ENCODE data around the gene ATF5. TPM values are rescaled to one million over a fixed set of nuclear protein-coding genes. Genes with fewer than 3 reads are reported as not detected.

ATF5 gene
- total and polyA plus RNA-seq, 2 of the 8 experiments (the other 6 are each of a cell fraction or from before 2014, with no cell fraction given) = 6.2 to 13.1 TPM

DNA sequence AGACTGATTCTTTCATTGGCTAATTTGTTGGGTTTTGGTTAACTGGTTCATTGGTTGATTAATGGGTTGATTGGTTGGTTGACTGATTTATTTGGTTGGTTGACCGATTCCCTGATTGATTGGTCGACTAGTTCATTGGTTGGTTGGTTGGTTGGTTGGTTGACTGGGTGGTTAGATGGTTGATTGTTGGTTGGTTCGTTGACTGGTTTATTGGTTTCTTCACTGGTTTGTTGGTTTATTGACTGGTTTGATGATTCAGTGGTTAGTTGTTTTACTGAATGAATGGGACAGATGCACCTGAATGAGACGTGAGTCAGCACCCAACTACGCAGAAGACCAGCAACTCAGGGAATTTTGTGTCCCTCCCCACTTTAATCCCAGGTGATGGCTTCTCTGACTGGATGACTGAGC is 3.0 kb downstream of the ATF5 start:
- Histone ChIP-seq H2BK12ac (ENCODE audit: low read depth, low read length) (no peak overlapping the region), H3K14ac (ENCODE audit: insufficient read length) (no peak overlapping the region), H2AFZ (ENCODE audit: low read length) (no peak overlapping the region), H3K9me3 (ENCODE audit: insufficient read depth in 2 of 2, low read depth in 1 of 2, low read length in 1 of 2) (no peaks in the 10 kb centered on the region), H2BK120ac (replicated peaks; ENCODE audit: low read depth, low read length) (no peak overlapping the region), H3K4me3 (ENCODE audit: extremely low read depth in 1 of 4, insufficient read depth in 2 of 4, low read depth in 3 of 4, low read length in 4 of 4) (no peak overlapping the region), H3K18ac (ENCODE audit: extremely low read depth, low read length) (no peak overlapping the region), H3K27ac (ENCODE audit: low read depth, low read length) (no peak overlapping the region), H2BK5ac (ENCODE audit: low read depth, low read length) (no peak overlapping the region), H2BK20ac (ENCODE audit: low read length) (no peak overlapping the region), H3K4me2 (ENCODE audit: insufficient read depth in 1 of 2, low read depth in 2 of 2, low read length in 2 of 2) (no peak overlapping the region), H2AK5ac (ENCODE audit: low read depth, low read length) (no peak overlapping the region), H3K4me1 (replicated peaks in 1 of 4; ENCODE audit: control insufficient read depth in 3 of 4, insufficient read depth in 4 of 4, low read length in 3 of 4) (peaks cover 0 to 5% (median under 1%) of the 10 kb centered on the region in 4 experiments; a peak in 3 of 7 replicates), H4K20me1 (replicated peaks in 1 of 2; ENCODE audit: control insufficient read depth in 1 of 2, insufficient read depth in 2 of 2, low read length in 2 of 2) (peaks cover 0 to 4% of the 10 kb centered on the region in 2 experiments), H3K79me1 (ENCODE audit: low read depth, low read length) (peaks cover 8% of the 10 kb centered on the region), H4K91ac (replicated peaks; ENCODE audit: insufficient read length, low read length) (no peak overlapping the region), H3K36me3 (ENCODE audit: control insufficient read depth in 2 of 4, insufficient read depth in 4 of 4, low read length in 3 of 4) (peaks cover 6 to 8% (median 7%) of the 10 kb centered on the region in 4 experiments; a peak in 7 of 8 replicates), H3K27me3 (replicated peaks in 1 of 4; ENCODE audit: control insufficient read depth in 3 of 4, extremely low read depth in 1 of 4, insufficient read depth in 3 of 4, low read length in 3 of 4) (no peaks in the 10 kb centered on the region), H2BK15ac (ENCODE audit: low read length) (no peak overlapping the region), H3K23ac (ENCODE audit: insufficient read length) (no peak overlapping the region), H4K8ac (ENCODE audit: extremely low read depth, insufficient read depth, low read length) (no peak overlapping the region), H3K79me2 (ENCODE audit: control insufficient read depth in 1 of 2, insufficient read depth in 2 of 2, low read length in 2 of 2) (peaks cover 10 to 21% of the 10 kb centered on the region in 2 experiments), H3K9ac (replicated peaks in 1 of 4; ENCODE audit: extremely low read depth in 1 of 4, low read depth in 3 of 4, low read length in 3 of 4) (no peak overlapping the region), H3K56ac (replicated peaks; ENCODE audit: insufficient read length, low read depth, low read length) (no peak overlapping the region), H3K23me2 (ENCODE audit: low read depth, low read length) (peaks cover 9% of the 10 kb centered on the region), H3K4ac (replicated peaks; ENCODE audit: insufficient read length, low read depth, low read length) (no peak overlapping the region), H4K5ac (ENCODE audit: insufficient read length, low read depth, low read length) (no peak overlapping the region)
- POLR2A ChIA-PET (ENCODE audit: partially characterized antibody) = interaction anchor here (2.4 kb wide), 1 partner anchor 41 kb away, joined by 9 read pairs; no protein-coding TSS in a partner anchor
- no peak for DNase-seq (ENCODE audit: low read depth in 1 of 2, low spot score in 2 of 2)
- 93% methylated on average over 5 of the region's 5 CpGs; no CpG with 5 or more reads in 1 of the 2 experiments for WGBS, 2 experiments (ENCODE audit: extremely low coverage in 1 of 2, insufficient coverage in 1 of 2, insufficient read length in 1 of 2, insufficient replicate concordance in 2 of 2, low coverage in 1 of 2, low lambda C conversion rate in 2 of 2, missing lambda C conversion rate in 1 of 2)
- CTCF ChIA-PET (ENCODE audit: partially characterized antibody) = no interaction called here
- no peak for TF ChIP-seq POLR2A (IDR thresholded peaks at IDR 0.05; ENCODE audit: control extremely low read depth in 1 of 2, low read depth in 2 of 2, low read length in 2 of 2)
- no peak for TF ChIP-seq SIN3A (conservative IDR thresholded peaks at IDR 0.05 in 1 of 2, IDR thresholded peaks at IDR 0.05 in 1 of 2; ENCODE audit: low read depth in 1 of 2, low read length in 2 of 2)
- no peak for TF ChIP-seq RXRA (IDR thresholded peaks at IDR 0.05; ENCODE audit: insufficient read depth, low read depth, low read length)
- no peak for TF ChIP-seq CEBPB (IDR thresholded peaks at IDR 0.05; ENCODE audit: low read depth, low read length)
- TF ChIP-seq JUN (IDR thresholded peaks at IDR 0.05; ENCODE audit: low read depth, low read length) = no peak
- TF ChIP-seq CTCF (IDR thresholded peaks at IDR 0.05; ENCODE audit: control extremely low read depth in 1 of 3, insufficient read depth in 1 of 3, low read depth in 1 of 3, low read length in 3 of 3) = no peak
- TF ChIP-seq ATF2 (IDR thresholded peaks at IDR 0.05; ENCODE audit: low read length) = no peak
- no peak for TF ChIP-seq TEAD4 (IDR thresholded peaks at IDR 0.05; ENCODE audit: low read depth, low read length)
- FAIRE-seq = no peak

Data from H1 (cell line).